GM21825 (cell line): ENCODE measurements around the gene ARHGAP32.
"Not testable (repeated sequence)": the region's sequence is repeated elsewhere in the genome, so short reads cannot be mapped to it uniquely, and the experiment has no call there.

Experiments
- ATAC-seq: cut with Tn5 transposase; IDR thresholded peaks from one replicate; pipeline ENCODE4 v1.9.1; 2021; ENCODE audit warnings: mild to moderate bottlenecking, moderate library complexity; ENCODE audit not compliant: unreplicated experiment

Gene ARHGAP32

GRCh38 chr11:129204150-129204838, 12.2 kb upstream of the ARHGAP32 start:
- ATAC-seq, result no peak

- no peak for ATAC-seq
Measured at GRCh38 chr11:129202646-129203045, 10.5 kb upstream of the ARHGAP32 start.

DNA sequence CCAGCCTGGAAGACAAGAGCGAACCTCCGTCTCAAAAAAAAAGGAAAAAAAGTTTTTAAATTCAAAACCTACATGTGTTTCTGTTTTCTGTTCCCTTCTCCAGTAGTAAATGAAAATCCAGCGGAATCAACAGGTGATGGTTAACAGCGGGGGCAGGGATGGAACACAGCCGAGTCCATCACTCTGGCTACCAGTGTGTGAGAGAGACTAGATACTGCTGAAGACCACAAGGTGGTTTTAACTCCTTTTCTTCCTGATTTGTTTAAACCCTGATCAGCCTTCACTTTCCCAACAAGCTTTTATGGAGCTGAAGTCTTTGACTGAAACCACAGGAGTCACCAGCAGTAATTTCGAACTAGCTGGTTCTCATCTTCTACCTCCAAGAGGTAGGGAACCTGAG, 3.6 kb upstream of the ARHGAP32 start:
- no peak for ATAC-seq

DNA sequence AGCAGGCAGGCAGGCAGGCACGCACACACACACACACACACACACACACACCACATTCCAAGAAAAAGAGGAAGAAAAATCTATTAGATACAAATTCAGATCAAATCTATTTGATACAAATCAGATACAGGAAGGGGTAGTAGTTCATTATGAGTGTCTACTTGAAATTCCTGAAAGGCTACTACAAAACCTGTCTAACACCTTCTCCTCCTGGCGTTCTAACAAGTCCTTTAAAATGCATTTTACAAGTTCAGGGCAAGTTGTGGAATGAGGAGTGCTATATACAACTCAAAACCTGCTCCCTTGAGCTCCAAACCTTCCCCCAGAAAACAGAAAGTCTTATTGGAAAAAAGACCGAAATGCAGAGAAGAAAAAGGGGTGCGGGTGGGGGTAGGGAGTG, 476 bp downstream of the ARHGAP32 start:
- ATAC-seq, result no peak

GRCh38 chr11:129190087-129190486, 2.0 kb downstream of the ARHGAP32 start:
- ATAC-seq, result no peak

GRCh38 chr11:129189646-129190045, 2.5 kb downstream of the ARHGAP32 start:
- no peak for ATAC-seq

DNA sequence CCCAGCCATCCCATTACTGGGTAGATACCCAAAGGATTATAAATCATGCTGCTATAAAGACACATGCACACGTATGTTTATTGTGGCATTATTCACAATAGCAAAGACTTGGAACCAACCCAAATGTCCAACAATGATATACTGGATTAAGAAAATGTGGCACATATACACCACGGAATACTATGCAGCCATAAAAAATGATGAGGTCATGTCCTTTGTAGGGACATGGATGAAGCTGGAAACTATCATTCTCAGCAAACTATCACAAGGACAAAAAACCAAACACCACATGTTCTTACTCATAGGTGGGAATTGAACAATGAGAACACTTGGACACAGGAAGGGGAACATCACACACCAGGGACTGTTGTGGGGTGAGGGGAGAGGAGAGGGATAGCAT, 7.0 kb downstream of the ARHGAP32 start:
- not testable (repeated sequence) for ATAC-seq

GRCh38 chr11:129184581-129184980, 7.5 kb downstream of the ARHGAP32 start:
- ATAC-seq, result no peak

DNA sequence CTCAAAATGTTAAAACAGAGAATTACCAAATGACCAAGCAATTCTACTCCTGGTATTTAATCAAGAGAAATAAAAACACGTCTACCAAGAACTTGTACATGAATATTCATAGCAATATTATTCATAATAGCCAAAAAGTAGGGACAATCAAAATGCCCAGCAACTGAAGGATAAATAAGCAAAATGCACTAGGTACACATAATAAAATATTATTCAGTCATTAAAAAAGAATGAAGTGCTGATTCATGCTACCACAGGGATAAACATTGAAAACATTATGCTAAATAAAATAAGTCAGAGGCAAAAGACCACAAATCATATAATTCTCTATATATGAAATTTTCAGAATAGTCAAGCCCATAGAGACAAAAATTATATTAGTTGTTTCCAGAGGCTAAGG, 24.8 kb downstream of the ARHGAP32 start:
- ATAC-seq, result no peak

- no peak for ATAC-seq
Measured at GRCh38 chr11:129163714-129164164, 28.4 kb downstream of the ARHGAP32 start.

DNA sequence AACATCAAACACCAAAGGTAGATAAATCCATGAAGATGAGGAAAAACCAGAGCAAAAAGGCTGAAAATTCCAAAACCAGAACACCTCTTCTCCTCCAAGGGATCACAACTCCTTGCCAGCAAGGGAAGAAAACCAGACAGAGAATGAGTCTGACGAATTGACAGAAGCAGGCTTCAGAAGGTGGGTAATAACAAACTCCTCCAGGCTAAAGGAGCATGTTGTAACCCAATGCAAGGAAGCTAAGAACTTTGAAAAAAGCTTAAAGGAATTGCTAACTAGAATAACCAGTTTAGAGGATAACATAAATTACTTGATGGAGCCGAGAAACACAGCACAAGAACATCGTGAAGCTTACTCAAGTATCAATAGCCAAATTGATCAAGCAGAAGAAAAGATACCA, 35.0 kb downstream of the ARHGAP32 start:
- not testable (repeated sequence) for ATAC-seq

GRCh38 chr11:129155745-129156144, 36.4 kb downstream of the ARHGAP32 start:
- no peak for ATAC-seq

DNA sequence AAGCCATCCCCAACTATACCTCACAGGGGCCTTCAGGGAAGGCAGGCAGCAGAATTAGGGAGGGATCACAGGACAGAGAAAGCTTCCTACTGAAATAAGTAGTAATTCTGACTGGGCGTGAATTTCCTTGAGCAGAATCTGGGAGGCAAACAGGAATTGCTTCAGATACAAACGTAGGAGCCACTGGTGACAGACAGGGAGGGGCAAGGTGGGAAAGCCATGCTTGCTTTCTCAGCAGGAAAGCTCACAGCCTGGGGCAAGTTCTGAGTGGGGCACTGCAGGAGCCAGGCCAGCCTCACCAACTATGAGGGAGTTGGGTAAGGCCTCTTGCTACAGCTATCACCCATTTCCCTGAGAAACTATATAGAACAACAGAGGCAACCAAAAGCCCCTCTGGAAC, 43.6 kb downstream of the ARHGAP32 start:
- no peak for ATAC-seq

- ATAC-seq, result no peak
Measured at GRCh38 chr11:129146191-129146590, 45.9 kb downstream of the ARHGAP32 start.

- ATAC-seq, result no peak
Measured at GRCh38 chr11:129145276-129145675, 46.8 kb downstream of the ARHGAP32 start.

GRCh38 chr11:129144256-129144655, 47.9 kb downstream of the ARHGAP32 start:
- ATAC-seq, result no peak

DNA sequence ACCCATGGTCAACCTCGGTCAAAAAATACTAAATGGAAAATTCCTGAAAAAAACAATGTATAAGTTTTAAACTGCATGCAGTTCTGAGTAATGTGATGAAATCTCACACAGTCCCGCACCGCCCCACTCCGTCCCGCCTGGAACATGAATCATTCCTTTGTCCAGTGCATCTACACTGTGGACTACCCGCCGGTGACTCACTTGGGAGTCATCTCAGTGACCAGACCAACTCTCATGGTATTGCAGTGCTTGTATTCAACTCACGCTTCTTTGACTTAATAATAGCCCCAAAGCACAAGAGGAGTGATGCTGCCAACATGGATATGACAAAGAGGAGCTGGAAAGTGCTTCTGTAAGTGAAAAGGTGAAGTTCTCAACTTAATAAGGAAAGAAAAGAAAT, 48.8 kb downstream of the ARHGAP32 start:
- ATAC-seq, result no peak

DNA sequence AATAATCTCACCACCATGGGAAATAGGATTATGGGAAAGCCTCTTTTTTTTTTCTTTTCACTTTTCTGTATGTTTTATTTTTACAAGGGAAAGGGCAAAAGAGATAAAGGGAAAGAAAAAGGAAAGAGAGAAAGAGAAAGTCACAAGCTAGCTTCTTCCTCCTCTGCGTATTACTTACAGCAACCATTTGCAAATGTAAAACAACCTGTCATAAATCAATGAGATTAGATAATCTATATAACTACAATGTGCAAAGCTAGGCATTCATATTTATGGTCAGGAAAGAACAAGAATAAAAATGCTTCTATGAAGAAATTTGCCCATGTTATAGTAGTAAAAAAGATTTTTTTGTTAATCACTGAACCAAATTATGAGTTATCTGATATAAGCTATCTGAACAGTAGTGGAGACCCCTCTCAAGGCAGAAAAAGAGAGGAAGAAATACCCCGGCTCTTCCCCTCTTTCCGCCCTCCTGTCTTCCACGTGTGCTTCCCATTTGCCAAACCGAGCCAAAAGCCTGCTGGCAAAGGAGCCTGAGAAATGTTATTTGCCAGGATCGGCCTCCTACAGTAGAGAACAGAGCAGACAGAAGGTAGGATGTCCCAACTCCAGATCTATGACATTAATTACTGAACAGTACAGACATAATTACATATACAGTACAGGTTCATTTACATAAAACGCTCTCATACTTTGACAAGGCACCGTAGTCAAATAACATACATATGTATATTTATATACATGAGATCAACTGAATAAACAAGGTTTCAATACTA, 50.2 kb downstream of the ARHGAP32 start:
- no peak for ATAC-seq

DNA sequence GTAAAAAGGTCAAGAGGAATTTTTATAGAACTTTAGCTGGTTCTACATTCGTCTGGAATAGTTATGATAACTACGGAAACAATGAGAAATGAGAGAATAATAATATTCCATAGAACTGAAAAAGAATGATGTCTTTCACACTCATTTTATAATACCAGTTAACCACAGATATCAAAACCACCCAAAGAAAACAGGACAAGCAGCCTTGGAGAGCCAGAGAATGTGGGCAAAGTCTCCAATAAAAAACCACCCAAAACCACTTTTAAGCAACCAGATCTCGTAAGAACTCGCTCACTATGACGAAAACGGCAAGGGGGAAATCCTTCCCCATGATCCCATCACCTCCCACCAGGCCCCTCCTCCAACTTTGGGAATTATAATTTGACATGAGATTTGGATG, 60.8 kb downstream of the ARHGAP32 start:
- no peak for ATAC-seq

- not testable (repeated sequence) for ATAC-seq
Measured at GRCh38 chr11:129128881-129129620, 63.1 kb downstream of the ARHGAP32 start.

- ATAC-seq, result no peak
Measured at GRCh38 chr11:129119036-129119435, 73.1 kb downstream of the ARHGAP32 start.
